Measurements from ENCODE around the gene TAGLN2.

Gene TAGLN2

GRCh38 chr1:159949981-159950381, 24.7 kb upstream of the TAGLN2 start:
- no peak for DNase-seq (ENCODE audit: low read depth, low spot score)

DNA sequence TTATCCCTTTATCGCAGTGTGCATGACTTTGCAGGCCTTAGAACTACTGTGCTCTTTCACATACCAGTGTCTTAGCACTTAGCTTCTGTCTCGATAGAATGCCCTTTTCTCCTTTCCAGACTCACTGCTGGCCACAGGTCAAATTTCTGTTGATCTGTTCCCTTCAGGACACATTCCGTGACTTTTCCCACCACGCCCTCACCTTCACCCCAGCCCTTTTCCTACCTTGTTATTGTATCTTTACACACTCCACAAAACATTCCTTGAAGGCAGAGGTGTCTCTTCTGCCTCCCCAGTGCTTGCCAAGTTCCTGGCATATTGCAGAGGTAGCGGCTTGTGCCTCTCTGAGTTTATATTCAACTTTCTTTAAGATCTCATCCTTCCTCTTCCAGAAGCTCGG, 23.8 kb upstream of the TAGLN2 start:
- DNase-seq (ENCODE audit: low read depth, low spot score) = no peak

GRCh38 chr1:159947942-159948341, 22.6 kb upstream of the TAGLN2 start:
- DNase-seq (ENCODE audit: low read depth, low spot score) = no peak

DNA sequence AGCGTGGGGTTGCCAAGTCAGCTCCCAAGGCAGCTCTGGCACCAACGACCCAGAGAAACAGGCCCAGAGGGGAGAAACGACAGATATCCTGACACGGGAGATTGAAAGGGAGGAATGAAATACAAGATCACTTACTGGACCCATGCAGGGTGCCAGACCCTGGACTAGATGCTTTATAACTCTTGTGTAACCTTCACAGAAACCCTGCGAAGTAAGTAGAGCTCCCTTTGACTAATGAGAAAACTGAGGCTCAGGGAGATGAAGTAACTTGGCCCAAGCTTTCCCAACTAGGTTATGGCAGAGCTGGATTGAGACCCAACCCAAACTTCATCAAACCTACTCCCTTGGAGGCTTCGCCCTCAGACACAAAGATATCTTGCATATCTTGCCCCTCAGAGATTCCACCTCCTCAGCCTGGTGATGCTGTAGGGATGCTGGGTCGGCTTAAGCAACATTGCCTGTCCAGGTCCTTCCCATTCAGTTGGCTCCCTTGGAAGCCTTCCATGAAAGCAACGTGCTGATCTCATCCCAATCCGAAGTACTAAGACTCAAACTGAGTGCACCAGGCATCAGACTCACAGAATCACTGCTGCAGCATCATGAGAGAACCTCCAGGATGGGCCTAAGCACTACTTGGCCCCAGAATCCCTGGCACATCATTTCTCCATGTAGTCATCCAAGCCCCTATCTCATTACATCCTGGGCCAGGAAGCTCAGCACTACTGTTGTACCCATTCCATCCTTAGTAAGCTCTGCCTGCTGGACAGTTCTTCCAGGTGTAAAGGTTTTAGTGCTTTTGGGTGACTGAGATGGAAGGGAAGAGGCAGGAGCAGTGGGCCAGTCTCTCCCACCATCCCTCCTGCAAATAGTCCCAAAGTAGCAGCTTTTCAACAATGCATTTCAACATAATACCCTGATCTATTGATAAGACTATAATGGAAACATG, 21.2 kb upstream of the TAGLN2 start:
- DNase-seq (ENCODE audit: low read depth, low spot score) = no peak

DNA sequence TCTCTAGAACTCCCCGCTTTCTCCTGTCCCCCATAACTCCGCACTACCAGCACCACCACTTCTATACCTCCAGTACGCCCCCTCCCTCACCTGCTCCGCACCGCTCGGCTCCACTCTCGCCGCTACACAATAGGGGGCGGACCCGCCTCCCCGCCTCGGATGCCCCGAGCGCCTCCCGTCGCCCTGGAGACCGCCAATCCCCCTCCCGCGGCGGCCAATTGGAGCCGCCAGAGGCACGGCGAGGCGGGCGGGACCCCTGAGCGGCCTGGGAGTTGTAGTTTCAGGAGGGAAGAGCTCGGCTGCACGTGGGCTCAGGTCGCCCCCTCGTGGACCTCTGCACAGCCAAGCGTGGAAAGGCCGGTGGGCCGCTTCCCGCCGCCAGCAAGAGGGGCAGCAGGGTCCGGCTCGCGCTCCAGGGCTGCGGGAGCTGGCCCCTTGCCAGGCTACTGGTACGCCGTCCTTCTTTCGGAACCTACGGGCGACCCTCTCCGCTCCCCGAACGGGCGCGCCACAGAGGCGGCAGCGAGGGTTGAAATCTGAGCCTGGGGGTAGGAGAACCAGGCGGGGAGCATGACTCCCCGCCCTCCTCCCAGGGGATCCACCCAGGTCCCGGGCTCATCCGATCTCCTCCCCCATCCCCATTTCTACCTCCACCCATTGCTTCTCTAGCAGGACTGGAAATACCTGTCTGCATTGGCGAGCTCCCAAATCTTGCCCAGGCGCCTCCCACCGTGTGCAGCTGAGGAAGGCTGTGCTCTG, 20.4 kb upstream of the TAGLN2 start, which contains the start of gene IGSF9:
TSS of gene IGSF9 (minus strand) at position 131 of the 759 bp plus-strand sequence. CDS start 2,159 bp downstream, outside the sequence.
- DNase-seq (ENCODE audit: low read depth, low spot score) = peak; percentile 24

GRCh38 chr1:159944623-159945455, 19.5 kb upstream of the TAGLN2 start:
- no peak for DNase-seq (ENCODE audit: low read depth, low spot score)

- DNase-seq (ENCODE audit: low read depth, low spot score) = no peak
These were observed 18.8 kb upstream of the TAGLN2 start for GRCh38 chr1:159943908-159944622.

DNA sequence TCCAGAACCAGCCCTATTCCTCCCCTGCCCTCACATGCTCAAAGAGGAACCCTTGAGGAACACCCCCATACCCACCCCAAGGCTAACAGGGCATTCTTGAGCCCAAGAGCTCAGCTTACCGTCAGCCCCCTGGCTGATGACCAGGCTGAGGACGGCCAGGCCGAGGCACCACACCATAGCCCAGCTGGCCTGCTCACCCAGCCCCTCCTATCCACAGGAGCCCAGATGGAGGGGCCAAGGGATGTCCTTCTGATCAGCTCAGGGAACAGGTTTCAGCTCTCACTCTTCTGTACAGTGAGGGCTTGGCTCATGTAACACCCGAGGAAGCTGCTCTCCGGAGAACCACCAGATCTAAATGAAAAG, 18.0 kb upstream of the TAGLN2 start:
- no peak for DNase-seq (ENCODE audit: low read depth, low spot score)

GRCh38 chr1:159942632-159943277, 17.4 kb upstream of the TAGLN2 start:
- DNase-seq (ENCODE audit: low read depth, low spot score) = no peak

DNA sequence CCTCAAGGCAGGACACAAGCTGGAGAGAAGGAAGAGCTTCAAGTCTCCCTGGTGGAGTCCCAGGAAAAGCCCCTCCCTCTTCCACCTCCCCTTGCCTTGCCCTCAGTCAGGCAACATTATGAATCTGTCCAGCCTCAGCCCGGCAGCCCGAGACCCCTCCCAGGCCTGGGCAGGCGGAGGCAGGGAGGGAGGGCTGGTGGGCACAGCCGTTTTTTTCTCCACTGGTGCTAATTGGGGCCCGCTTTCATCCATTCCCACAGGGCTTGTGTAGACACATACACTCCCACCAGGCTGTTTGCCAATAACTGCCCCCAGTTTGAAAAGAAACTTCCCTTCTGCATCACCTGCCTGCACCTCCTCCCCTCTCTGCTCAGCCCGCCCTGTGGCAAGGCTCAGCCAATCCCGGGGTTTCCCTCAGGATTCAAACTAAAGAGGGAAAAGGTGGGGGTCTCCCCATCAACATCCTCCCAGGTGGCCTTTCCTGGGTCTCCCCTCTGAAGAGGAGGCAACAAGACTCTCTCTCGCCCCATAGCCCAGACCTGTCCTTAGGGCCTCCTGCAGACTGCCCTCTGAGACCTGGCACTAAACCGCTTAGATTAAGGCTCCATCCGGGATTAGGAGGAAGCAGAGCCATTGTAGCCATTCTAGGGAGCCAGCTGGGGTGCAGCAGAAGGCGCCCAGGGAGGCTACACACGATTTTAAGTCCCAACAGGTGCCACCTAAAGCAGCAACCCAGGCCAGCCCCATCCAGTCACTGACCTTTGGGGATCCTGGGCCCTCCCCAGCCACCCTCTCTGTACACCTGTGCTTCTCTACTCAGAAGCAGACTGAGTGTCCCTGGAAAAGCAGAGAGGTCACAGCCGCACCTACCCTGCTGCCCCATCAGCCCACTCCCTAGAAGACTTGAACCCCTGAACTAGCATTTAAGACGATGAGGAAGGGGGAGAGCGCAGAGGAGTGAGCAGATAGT, 16.6 kb upstream of the TAGLN2 start:
- DNase-seq (ENCODE audit: low read depth, low spot score) = no peak

- no peak for DNase-seq (ENCODE audit: low read depth, low spot score)
These were observed 15.8 kb upstream of the TAGLN2 start for GRCh38 chr1:159941141-159941540.

GRCh38 chr1:159940006-159940620, 14.8 kb upstream of the TAGLN2 start:
- no peak for DNase-seq (ENCODE audit: low read depth, low spot score)

DNA sequence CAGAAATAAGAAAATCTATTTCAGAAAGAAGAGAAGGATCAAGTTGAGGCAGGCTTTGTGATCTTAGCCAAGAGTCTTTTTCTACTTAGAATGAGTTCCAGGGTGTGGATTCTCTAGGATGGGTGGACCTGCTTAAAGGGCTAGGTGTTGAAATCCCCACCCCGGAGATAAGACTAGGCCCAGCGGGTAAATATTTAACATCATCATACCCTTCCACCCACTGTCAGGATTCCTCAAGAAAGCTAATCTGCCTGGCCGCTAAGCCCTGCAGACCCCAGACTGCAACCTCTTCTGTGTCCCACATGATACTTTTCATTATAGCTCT, 14.3 kb upstream of the TAGLN2 start:
- DNase-seq (ENCODE audit: low read depth, low spot score) = no peak

DNA sequence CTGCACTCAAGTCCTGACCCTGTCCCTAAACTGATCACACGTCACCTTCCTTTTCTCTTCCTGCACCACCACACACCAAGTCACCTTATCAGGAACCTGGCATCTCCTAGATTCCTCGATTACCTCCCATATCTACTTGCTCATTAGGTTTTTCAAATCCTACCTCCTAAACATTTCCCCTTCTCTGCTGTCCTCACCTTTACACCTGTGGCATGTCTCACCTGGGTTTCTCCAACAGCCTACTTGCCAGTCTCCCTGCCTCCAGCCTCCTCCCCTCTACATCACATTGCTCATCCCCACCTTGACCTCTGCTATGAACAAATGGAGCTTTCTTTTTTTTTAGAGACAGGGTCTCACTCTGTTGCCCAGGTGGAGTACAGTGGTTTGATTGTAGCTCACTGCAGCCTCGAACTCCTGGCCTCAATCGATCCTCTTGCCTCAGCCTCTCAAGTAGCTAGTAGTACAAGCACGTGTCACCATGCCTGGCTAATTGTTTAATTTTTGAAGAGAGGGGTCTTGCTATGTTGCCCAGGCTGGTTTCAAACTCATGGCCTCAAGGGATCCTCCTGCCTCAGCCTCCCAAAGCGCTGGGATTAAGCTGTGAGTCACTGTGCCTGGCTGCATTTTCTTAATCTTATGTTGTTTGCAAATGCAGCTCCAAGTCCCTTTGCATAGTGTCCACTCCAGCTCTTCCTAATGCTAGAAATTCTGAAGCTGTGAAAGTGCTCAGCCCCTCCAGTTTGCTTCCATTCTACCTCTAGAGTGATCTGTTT, 13.8 kb upstream of the TAGLN2 start:
- no peak for DNase-seq (ENCODE audit: low read depth, low spot score)

DNA sequence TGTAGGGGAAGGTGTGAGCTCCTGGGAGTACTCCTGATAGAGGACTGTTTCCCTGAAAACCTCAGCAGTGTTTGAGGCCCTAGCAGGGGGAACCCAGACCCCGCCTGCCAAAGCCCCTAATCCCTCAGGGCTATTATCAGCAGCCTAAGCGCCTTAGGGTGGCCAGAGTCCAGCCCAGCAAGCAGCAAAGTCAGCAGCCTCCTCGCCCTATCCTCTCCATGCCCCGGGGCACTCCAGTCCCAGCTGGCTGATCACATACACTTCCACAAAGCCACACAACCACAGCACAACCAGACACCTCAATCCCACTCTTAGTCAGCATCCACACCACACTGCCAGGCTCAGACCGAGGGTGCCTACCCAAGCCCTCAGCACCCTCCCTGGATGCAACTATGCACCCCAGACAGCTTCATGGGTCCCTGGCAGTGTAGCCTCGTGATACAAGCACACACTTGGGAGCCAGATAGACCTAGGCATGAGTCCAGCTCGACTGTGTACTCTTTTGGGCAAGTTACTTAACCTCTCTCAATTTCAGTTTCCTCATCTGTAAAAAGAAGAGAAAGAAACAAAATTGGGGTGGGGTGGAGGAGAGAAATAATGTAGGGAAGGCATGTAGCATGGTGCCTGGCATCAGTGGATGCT, 13.0 kb upstream of the TAGLN2 start:
- DNase-seq (ENCODE audit: low read depth, low spot score) = no peak

DNA sequence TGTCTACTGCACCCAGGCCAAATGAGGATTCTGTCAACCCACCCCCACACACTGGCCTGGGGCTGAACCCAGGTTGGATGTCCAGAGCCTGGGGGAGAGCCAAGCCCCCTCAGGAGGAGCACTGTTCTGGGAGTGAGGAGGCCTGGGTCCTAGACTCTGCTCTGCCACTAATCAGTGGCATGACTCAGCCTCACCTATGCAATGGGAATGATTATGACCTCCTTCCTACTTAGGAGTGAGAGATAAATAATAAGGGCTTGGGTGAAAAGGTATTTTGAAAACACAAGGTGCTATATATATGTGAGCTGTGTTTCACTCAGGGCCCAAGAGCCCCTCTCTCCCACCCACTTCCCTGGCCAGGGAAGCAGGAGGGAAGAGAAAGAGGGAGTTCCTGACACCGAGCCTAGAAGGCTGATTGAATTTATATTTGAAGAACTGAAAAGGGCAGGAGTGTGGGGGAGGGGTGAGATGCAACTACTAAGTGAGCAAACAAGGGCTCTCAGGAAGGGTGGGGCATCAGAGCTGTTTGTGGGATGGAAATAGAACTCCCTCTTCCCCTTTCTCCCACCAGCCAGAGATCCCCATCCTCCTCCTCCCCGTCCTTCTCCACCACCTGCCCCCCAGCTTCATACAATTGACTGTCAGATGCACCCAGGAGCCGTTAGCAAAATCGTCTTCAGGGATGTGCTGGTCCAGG, 11.9 kb upstream of the TAGLN2 start:
- DNase-seq (ENCODE audit: low read depth, low spot score) = no peak

GRCh38 chr1:159936273-159936904, 11.1 kb upstream of the TAGLN2 start:
- peak; percentile 67 for DNase-seq (ENCODE audit: low read depth, low spot score)

Data from activated CD4-positive, CD25-positive, alpha-beta regulatory T cell treated with anti-CD3 and anti-CD28 coated beads, Interleukin-2, amount 50 U/mL, for 16 hours (primary cell).